ENCODE data around the gene ALS2CL.
"Not testable (repeated sequence)": the region's sequence is repeated elsewhere in the genome, so short reads cannot be mapped to it uniquely, and the experiment has no call there.

The ALS2CL gene

DNA sequence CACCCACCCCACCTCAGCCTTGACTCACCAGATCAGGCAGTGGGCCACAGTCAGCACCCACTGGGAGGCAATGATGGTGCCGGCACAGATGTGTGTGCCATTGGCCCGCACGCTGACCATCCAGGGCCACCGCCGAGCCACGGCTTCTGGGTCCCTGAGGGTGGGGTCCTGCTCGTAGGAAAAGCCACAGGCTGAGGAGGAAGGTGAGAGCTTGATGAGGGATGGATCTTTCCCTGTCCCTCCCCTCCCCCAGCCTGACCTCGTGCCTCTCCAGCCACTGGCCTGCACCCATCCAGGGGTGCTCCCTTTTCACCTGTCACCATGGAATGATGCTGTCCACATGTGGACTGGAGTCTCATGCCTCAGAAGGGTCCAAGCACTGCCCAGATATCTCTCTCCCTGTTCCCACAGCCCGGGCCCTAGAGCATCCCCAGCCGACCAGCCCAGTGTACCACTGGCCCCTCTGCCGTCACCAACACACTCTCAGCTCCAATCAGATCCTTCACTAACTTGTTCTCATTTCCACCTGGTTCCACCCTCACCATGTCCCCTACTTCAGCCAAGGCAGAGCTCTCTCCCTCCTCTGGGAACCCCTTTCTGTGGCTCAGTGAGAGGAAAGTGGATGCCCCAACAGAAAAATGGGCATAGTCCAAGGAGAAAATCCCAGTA lies 22.2 kb upstream of the ALS2CL start:
- no peak for DNase-seq (ENCODE audit: low read depth, low spot score)

DNA sequence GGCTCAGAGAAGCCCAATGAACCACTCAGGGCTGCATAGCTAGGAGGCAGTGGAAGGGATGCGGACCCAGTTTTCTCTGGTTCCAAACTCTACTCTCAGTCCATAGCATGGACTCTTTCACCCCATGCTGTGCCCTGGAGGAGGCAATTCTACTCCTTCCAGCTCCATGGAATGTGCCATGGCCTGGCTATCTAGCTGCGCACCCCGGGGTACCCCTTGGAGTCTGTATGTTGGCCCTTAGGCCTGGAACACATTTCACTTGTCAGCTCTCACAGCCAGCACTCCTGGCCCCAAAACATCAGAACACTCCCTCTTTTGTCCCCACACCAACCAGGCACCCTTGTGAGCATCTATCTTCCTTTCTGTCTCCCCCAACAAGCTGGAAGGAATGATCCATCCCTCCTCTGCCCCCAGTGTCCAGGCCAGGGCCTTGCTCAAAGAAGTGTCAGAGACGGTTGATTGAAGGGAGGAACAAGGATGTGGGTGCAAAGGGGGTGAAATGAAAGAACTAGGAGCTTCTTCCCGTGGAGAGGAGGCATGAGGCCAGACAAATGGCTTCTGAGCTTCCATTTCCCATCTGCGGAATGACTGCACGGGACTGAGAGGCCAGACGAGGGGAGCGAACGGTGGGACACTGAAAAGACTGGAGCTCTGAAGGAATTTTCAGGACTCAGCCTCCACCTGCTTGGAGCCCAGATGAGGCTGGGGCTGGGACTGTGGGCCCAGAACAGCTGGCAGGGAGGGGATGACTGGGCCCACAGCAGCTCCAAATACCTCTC lies 21.4 kb upstream of the ALS2CL start:
- no peak for DNase-seq (ENCODE audit: low read depth, low spot score)

GRCh38 chr3:46713898-46714552 lies 20.5 kb upstream of the ALS2CL start:
- no peak for DNase-seq (ENCODE audit: low read depth, low spot score)

DNA sequence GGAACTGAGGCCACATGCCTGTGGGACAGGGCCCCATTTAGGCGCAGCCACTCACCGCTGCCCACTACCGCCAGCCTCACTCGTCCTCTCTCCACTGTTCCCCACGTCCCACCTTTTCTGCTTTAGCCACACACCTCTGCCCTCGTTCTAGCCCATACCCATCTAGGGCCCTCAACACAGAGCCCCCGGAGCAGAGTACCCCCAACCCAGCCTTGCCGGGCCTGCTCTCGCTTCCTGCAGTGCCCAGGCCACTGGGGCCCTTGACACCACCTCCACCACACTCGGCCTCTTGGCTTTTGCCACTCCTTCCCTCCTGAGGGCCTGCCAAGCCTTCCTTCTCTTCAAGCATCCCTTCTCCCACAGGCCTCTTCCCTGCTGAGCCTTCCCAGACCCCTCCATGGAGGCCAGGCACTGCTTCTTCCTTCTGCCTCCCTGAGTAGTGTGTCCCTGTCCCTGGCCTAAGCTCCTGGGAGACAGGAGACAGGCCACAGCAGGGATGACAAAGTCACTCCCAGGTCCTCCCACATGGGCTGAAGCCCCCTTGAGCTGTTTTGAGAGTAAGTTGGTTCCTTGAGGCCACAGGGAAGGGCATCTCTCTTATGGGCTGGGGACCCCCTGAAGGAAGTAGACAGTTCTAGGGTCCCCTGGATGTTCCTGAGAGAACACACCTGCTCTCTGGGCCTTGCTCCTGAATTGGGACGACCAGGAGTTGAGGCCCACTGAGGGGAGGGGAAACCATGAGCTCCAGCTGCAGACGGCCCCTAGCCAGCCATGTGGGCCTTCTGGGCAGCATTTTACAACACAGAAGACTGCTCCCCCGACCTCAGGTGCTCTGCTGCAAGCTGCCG lies 19.8 kb upstream of the ALS2CL start:
- DNase-seq (ENCODE audit: low read depth, low spot score): no peak

DNA sequence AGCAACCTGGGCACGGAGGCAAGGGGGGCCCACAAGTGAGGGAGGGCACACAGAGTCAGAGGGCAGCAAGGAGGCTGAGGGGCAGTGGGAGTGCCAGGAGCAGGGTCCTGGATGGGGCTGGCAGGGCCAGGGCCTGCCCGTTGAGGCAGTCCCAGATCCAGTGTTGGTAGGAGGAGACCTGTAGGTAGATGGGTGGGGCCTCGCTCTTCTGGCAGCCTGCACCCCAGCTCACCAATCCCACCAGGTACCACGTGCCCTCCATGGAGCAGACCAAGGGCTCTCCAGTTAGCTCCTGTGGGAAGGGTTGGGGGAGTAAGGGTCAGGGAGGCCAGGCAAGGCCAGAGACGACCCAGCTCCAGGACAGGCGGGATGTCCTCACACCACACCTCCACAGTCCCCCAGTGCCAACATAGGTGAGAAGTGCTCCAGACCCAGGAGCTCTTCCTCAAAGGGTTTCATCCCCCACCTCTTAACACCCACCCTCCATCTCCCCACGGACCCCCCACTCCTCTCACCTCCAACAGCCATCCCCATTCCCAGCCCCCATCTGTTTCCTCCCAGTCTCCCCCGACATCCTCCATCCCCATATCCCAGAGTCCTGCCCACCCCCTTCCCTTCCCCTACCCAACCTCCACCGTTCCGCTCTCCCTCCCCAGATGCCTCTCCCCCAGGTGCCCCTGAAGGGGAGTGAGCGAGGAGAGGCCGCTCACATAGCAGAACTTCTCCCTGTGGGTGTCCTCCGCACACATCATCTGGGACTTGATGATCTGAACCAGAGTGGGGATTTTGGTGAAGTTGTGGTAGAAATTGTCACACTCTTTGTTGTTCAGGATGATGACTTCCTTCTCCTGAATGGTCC lies 18.9 kb upstream of the ALS2CL start:
- DNase-seq (ENCODE audit: low read depth, low spot score): no peak

GRCh38 chr3:46711760-46712159 lies 18.3 kb upstream of the ALS2CL start:
- no peak for DNase-seq (ENCODE audit: low read depth, low spot score)

DNA sequence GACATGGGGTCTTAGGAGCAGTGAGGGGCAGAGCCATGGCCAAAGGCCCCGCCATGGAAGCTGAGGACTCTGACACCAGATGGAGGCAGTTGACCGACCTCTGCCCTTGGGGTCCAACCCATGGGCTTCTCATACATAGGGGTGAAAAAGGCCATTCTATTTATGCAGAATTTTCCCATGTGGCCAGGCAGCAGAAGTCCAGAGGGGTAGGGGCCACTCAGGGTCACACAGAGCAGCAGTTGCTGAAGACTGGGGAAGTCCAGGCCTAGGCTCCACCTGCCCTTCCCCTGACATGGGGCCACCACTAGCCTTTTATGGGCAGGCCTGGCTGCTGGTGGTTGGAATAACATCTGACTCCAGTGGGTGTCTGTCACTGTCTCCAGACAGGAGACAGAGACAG lies 17.8 kb upstream of the ALS2CL start:
- DNase-seq (ENCODE audit: low read depth, low spot score): no peak

GRCh38 chr3:46710671-46711295 lies 17.3 kb upstream of the ALS2CL start:
- DNase-seq (ENCODE audit: low read depth, low spot score): no peak

DNA sequence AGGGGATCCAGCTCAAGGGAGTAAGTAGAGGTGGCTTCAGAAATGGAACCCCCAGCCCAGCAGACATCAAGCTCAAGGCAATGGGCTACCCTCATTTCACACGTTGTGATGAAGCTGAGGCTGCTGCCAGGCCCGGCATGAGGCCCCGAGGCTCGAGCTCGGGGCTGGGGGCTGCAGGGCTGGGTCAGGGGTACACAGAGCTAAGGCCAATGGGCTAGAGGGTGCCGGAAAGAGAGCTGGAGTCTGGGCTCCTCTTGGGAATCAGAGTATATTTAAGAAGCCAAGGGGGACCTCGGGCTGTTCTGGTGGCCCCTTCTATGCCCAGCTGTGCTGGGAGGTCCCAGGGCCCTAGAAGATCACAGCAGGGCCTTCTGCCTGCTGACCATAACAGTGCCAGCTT lies 16.8 kb upstream of the ALS2CL start:
- no peak for DNase-seq (ENCODE audit: low read depth, low spot score)

- DNase-seq (ENCODE audit: low read depth, low spot score): no peak
Observed at GRCh38 chr3:46709721-46710120, 16.2 kb upstream of the ALS2CL start.

DNA sequence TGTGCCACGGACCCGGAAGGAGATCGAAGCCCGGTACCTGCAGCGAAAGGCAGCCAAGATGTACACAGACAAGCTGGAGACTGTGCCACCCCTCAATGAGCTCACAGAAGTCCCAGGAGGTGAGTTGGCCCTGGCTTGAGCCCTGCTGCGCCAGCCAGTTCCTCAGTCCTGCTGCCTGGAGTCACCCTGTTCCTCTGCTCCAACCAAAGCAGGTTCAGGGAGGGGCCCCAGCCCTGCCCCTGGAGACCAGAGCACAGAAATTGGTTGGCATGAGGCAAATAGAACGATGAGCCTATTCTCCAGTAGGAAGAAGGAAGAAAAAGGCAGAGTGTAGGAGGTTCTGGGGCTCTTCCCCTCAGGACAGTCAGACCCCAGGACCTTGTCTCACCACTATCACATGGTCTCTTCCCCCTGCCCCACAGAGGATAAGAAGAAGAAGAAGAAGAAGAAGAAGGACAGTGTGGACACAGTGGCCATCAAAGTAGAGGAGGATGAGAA lies 15.7 kb upstream of the ALS2CL start:
- no peak for DNase-seq (ENCODE audit: low read depth, low spot score)

- DNase-seq (ENCODE audit: low read depth, low spot score): no peak
Observed at GRCh38 chr3:46708401-46709156, 15.1 kb upstream of the ALS2CL start.

DNA sequence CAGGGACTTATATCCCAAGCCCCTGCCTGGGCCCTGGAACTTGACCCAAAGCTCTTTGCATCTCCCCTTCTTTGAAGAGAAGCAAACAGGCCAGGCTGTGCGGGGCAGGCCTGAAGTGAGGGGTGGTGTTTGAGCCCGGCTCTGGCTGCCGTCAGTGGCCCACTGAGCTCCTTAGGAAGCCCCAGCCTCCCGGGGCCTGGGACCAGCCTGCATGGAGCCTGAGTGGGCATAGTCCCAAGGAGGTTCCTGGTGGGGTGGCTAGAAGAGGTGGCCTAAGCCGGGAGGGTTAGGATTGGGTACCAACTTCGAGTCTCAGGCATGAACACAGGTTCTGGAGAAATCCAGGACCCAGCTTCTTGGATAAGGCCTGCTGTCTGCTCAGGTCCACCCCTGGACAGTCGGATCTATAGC lies 14.1 kb upstream of the ALS2CL start:
- DNase-seq (ENCODE audit: low read depth, low spot score): no peak

GRCh38 chr3:46706771-46707582 lies 13.5 kb upstream of the ALS2CL start:
- DNase-seq (ENCODE audit: low read depth, low spot score): no peak

DNA sequence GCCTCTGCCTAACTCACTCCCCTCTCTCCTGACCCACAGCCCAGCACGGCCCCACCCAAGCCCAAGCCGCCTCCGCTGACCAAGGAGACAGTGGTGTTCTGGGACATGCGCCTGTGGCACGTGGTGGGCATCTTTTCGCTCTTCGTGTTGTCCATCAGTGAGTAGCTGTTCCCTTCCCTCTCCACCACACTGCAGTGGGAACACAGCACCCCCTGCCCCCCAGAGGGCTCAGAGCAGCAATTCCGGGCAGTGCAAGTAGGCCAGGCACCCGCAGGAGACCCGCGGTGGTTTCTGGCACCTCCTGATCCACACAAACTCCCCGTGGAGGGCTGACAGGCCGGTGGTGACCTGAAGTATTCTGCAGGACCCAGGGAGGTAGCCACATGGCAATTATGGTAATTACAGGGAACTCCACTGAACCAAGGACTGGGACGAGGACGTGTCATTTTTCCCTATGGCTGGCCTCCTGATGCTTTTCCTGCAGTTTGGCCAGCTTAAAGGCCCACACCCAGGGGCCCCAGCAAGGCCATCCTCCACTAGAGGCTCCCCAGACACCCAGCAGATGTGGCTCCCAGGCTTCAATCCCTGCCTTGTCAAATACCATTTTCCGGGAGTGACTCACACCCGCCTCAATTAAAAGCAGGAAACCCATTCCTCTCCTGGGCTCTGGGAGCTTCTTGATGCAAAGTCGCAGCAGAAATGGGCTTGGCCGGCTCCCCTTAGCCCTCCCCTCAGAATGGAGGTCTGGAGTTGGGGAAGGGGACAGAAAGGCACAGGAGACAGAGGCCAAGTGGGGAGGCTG lies 12.5 kb upstream of the ALS2CL start:
- no peak for DNase-seq (ENCODE audit: low read depth, low spot score)

DNA sequence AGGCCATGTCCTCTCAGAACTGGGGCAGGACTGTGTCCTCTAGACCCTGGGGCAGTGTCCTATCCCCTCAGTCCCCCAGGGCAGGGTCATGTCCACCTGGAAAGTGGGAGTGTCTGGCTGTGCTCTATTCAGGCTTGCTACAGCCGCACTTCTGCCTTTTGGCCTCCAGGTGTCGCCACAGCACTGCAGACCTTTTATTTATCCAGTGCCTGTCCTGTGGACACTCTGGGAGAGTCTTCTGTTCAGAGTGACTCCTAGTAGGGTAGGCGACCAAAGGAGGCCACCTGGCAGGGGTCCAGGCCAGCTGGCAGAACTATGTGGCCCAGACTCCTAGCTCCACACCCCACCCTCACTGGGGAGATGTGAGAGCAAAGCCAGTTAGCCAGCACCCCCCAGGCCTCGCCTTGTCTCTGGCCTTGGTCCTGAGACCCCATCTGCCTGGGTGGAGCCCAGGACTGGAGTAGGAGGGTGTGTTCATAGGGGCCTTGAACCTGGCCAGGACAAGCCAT lies 11.6 kb upstream of the ALS2CL start:
- DNase-seq (ENCODE audit: low read depth, low spot score): peak; percentile 41

DNA sequence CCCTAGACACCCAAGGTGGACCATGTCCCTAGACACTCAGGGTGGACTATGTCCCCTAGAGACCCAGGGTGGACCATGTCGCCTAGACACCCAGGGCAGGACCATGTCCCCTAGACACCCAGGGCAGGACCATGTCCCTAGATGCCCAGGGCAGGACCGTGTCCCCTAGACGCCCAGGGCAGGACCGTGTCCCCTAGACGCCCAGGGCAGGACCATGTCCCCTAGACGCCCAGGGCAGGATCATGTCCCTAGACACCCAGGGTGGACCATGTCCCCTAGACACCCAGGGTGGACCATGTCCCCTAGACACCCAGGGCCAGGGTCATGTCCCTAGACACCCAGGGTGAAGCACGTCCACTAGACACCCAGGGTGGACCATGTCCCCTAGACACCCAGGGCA lies 10.9 kb upstream of the ALS2CL start:
- not testable (repeated sequence) for DNase-seq (ENCODE audit: low read depth, low spot score)
